ENCODE results near the gene LMX1A. TPM values are rescaled to one million over a fixed set of nuclear protein-coding genes. Genes with fewer than 3 reads are reported as not detected.

Gene LMX1A
- total RNA-seq, 1 experiment from 2014 or later: not detected

GRCh38 chr1:165298203-165298820, 58.2 kb downstream of the LMX1A start:
- intact Hi-C loops (cut with micrococcal nuclease; ENCODE audit: unreplicated experiment): loop anchor here (10.0 kb wide), 1 partner anchor 464 kb away; no protein-coding TSS in a partner anchor
- no peaks in the 10 kb centered on the region for H3K36me3 ChIP-seq (ENCODE audit: insufficient read depth, low read length, poor library complexity, severe bottlenecking)
- POLR2A ChIA-PET (ENCODE audit: low non-redundant PET): no interaction called here
- H3K27ac ChIP-seq (ENCODE audit: low read depth, low read length, poor library complexity, severe bottlenecking): no peak overlapping the region
- BruUV-seq (replicated peaks): no TSS peak
- CTCF ChIA-PET: no interaction called here
- DNase-seq (ENCODE audit: low spot score): no peak
- H3K4me3 ChIP-seq (ENCODE audit: low read depth, low read length, poor library complexity, severe bottlenecking): no peak overlapping the region
- no peaks in the 10 kb centered on the region for H3K27me3 ChIP-seq (replicated peaks; ENCODE audit: insufficient read depth, low read depth, low read length, poor library complexity)
- TF ChIP-seq EZH2 (IDR thresholded peaks at IDR 0.05; ENCODE audit: borderline replicate concordance, low read depth, low read length, poor library complexity, severe bottlenecking) (no peak), CTCF (conservative IDR thresholded peaks at IDR 0.05; ENCODE audit: low read depth, low read length) (no peak)
- H3K4me1 ChIP-seq (ENCODE audit: insufficient read depth, low read length, poor library complexity, severe bottlenecking): no peaks in the 10 kb centered on the region
- no peaks in the 10 kb centered on the region for H3K9me3 ChIP-seq (ENCODE audit: low read depth, low read length, poor library complexity, severe bottlenecking)

- intact Hi-C loops (cut with micrococcal nuclease; ENCODE audit: unreplicated experiment): loop anchor here (10.0 kb wide), 1 partner anchor 461 kb away; no protein-coding TSS in a partner anchor
- BruUV-seq (replicated peaks): no TSS peak
- CTCF ChIA-PET: no interaction called here
Observed at GRCh38 chr1:165296205-165296604, 60.3 kb downstream of the LMX1A start.

GRCh38 chr1:165290148-165290547, 66.4 kb downstream of the LMX1A start:
- Histone ChIP-seq H3K4me3 (ENCODE audit: low read depth, low read length, poor library complexity, severe bottlenecking) (no peak overlapping the region), H3K36me3 (ENCODE audit: insufficient read depth, low read length, poor library complexity, severe bottlenecking) (no peaks in the 10 kb centered on the region), H3K27me3 (replicated peaks; ENCODE audit: insufficient read depth, low read depth, low read length, poor library complexity) (no peaks in the 10 kb centered on the region), H3K9me3 (ENCODE audit: low read depth, low read length, poor library complexity, severe bottlenecking) (no peaks in the 10 kb centered on the region), H3K27ac (ENCODE audit: low read depth, low read length, poor library complexity, severe bottlenecking) (no peak overlapping the region), H3K4me1 (ENCODE audit: insufficient read depth, low read length, poor library complexity, severe bottlenecking) (peaks cover 34% of the 10 kb centered on the region)
- peak; percentile 42 for DNase-seq (ENCODE audit: low spot score)
- no TSS peak for BruUV-seq (replicated peaks)
- TF ChIP-seq CTCF (conservative IDR thresholded peaks at IDR 0.05; ENCODE audit: low read depth, low read length): peak; percentile 37
- TF ChIP-seq EZH2 (IDR thresholded peaks at IDR 0.05; ENCODE audit: borderline replicate concordance, low read depth, low read length, poor library complexity, severe bottlenecking): no peak
- CTCF ChIA-PET: interaction anchor here (0.6 to 1.4 kb wide), 2 partner anchors 31 to 59 kb away, joined by 3 to 4 read pairs; no protein-coding TSS in a partner anchor
- intact Hi-C loops (cut with micrococcal nuclease; ENCODE audit: unreplicated experiment): loop anchor here (10.0 kb wide), 1 partner anchor 455 kb away; no protein-coding TSS in a partner anchor
- POLR2A ChIA-PET (ENCODE audit: low non-redundant PET): no interaction called here

More at GRCh38 chr1:165296205-165296604, 60.3 kb downstream of the LMX1A start:
- H3K4me3 ChIP-seq (ENCODE audit: low read depth, low read length, poor library complexity, severe bottlenecking): no peak overlapping the region
- no peak for TF ChIP-seq CTCF (conservative IDR thresholded peaks at IDR 0.05; ENCODE audit: low read depth, low read length)
- TF ChIP-seq EZH2 (IDR thresholded peaks at IDR 0.05; ENCODE audit: borderline replicate concordance, low read depth, low read length, poor library complexity, severe bottlenecking): no peak
- DNase-seq (ENCODE audit: low spot score): no peak
- POLR2A ChIA-PET (ENCODE audit: low non-redundant PET): no interaction called here
- H3K9me3 ChIP-seq (ENCODE audit: low read depth, low read length, poor library complexity, severe bottlenecking): no peaks in the 10 kb centered on the region
- no peak overlapping the region for H3K27ac ChIP-seq (ENCODE audit: low read depth, low read length, poor library complexity, severe bottlenecking)
- no peaks in the 10 kb centered on the region for H3K4me1 ChIP-seq (ENCODE audit: insufficient read depth, low read length, poor library complexity, severe bottlenecking)
- no peaks in the 10 kb centered on the region for H3K36me3 ChIP-seq (ENCODE audit: insufficient read depth, low read length, poor library complexity, severe bottlenecking)
- no peaks in the 10 kb centered on the region for H3K27me3 ChIP-seq (replicated peaks; ENCODE audit: insufficient read depth, low read depth, low read length, poor library complexity)
